Measurements from ENCODE around the gene PAX9.

PAX9 gene

DNA sequence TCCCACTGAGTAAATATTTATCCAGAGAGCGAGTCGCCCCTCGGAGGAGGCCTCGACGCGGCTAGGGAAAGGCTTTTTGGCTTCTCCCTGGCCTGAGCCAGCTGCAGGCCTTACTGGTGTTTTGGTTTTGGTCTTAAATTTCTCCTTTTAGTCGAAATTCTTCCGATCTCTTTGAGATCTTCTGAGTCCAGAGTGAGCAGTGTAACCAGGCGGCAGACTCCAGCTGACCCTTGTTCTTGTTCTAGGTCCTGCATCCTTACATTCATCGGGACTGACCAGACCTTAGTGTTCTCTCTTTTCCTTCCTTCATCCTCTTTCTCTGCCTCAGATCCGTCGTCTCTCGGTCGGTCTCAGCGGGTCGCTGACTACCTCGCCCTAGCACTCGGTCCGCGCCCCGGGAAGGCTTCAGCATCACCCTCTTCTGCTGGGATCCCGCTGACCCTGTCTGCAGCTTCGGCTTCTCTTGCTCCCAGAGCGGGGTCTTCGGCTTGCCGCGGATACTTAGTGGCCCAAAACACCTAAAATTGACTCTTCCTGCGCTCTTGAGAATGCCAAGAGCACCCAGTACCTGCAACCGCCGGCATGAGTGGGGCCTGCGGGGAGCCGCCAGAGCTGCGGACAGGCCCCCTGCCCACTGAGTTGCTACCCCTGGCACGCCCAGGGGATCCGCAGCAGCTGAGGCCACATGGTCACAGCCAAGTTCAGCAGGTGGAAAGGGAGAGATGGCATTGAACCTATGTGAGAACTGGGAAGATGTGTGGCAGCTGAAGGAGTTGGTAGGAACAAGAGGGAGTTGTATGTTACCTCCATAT lies 2.4 kb upstream of the PAX9 start:
- TF ChIP-seq GATA1 (IDR thresholded peaks at IDR 0.05; ENCODE audit: low read depth, low read length), result no peak
- no peak for TF ChIP-seq POLR2A (IDR thresholded peaks at IDR 0.05; ENCODE audit: low read length)
- DNase-seq, result peak; percentile 27 to 33

DNA sequence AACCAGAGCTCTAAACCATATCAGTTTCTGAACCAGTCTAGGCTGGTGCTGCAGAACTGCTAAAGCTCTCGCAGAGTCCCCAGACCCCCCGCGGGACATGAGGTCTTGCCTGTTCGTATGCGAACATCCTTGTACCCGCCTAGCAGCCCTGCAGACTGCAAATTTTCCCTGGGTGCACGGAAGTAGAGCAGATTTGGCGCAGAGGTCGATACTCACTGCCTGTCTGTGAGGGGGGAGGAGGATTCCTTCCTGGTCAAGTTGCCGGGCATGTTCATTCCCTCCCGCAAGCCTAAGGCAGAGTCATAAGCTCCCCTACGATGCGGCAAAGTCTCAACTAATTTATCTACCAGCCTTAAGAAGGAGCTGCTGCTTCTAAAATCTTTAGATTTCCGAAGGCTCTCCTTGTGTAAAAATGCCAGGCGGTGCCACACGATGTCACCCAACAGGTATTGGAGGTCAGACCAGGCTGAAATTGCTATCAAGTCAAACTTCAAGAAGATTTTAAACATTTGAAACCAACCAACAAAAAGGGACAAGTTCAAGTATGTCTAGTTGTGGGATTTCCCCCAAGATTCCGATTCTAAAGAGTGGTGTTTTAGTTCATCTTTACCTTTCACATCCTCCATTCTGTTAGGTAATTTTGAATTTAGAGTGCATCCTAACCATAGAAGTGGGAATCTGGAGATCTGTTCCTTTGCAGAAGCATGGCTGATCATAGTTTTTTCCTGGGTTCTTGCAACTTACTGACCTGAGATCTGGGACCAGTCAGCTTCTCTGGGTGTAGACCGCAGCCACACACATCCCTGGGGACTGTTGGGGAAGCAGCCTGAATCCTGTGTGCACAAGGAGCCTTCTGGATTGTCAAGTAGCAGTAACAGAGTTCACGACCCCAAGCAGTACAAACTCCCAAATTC lies 1.6 kb upstream of the PAX9 start:
- DNase-seq, result peak; percentile 27 to 40
- TF ChIP-seq POLR2A (IDR thresholded peaks at IDR 0.05; ENCODE audit: low read length) (no peak), GATA1 (IDR thresholded peaks at IDR 0.05; ENCODE audit: low read depth, low read length) (no peak)

DNA sequence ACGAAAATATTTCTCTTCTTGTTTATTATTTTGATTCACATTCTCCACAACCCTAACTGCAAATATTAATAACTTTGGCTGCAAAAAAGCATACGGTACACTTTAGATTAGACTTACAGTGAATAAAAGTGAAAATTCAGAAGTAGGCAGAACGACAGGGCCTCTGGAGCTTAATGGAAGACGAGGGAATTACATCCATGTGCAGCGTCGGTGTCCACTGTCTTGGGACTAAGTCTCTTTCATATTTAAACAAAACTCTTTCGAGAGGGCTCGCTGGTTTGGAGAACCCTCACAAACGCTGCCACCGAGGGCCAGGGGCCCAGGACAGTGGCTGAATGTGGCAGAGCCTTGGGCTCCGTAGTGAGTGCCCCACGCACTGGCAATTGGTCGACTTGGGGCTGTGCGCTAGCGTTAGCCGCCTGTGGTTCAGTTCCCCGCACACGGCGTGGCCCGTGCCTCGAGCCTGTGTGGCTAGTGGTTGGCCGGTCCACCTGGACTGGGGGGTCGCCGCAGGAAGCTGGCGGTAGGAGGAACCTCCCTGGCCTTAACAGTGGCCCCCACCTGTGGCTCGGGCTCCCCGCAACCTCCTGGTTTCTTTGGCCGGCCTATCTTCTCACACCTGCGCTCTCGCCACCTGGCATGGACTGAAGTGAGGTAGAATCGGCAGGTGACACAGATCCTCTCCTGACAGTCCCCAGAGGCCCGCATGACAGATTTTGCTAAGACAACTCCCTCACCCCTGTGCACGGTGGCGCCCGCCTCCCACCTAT lies 739 bp upstream of the PAX9 start:
- TF ChIP-seq POLR2A (IDR thresholded peaks at IDR 0.05; ENCODE audit: low read length) (no peak), GATA1 (IDR thresholded peaks at IDR 0.05; ENCODE audit: low read depth, low read length) (no peak)
- DNase-seq, result peak in 1 of 2 experiments; percentile 39

DNA sequence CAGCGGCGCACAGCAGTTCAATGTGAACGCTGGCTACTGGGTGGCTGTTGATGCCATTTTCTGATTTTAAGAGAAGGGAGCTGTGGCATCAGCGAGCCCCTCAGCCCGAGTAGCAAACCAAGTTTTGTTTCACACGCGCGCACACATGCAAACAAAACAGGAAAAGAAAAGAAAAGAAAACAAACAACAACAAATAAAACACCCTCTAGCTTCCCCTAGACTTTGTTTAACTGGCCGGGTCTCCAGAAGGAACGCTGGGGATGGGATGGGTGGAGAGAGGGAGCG lies 540 bp downstream of the PAX9 start:
- no peak for DNase-seq
- TF ChIP-seq POLR2A (IDR thresholded peaks at IDR 0.05; ENCODE audit: low read length) (no peak), GATA1 (IDR thresholded peaks at IDR 0.05; ENCODE audit: low read depth, low read length) (no peak)

DNA sequence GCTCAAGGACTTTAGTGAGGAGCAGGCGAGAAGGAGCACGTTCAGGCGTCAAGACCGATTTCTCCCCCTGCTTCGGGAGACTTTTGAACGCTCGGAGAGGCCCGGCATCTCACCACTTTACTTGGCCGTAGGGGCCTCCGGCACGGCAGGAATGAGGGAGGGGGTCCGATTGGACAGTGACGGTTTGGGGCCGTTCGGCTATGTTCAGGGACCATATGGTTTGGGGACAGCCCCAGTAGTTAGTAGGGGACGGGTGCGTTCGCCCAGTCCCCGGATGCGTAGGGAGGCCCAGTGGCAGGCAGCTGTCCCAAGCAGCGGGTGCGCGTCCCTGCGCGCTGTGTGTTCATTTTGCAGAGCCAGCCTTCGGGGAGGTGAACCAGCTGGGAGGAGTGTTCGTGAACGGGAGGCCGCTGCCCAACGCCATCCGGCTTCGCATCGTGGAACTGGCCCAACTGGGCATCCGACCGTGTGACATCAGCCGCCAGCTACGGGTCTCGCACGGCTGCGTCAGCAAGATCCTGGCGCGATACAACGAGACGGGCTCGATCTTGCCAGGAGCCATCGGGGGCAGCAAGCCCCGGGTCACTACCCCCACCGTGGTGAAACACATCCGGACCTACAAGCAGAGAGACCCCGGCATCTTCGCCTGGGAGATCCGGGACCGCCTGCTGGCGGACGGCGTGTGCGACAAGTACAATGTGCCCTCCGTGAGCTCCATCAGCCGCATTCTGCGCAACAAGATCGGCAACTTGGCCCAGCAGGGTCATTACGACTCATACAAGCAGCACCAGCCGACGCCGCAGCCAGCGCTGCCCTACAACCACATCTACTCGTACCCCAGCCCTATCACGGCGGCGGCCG lies 1.1 kb downstream of the PAX9 start:
- TF ChIP-seq GATA1 (IDR thresholded peaks at IDR 0.05; ENCODE audit: low read depth, low read length) (no peak), POLR2A (IDR thresholded peaks at IDR 0.05; ENCODE audit: low read length) (no peak)
- peak; percentile 36 to 57 for DNase-seq

DNA sequence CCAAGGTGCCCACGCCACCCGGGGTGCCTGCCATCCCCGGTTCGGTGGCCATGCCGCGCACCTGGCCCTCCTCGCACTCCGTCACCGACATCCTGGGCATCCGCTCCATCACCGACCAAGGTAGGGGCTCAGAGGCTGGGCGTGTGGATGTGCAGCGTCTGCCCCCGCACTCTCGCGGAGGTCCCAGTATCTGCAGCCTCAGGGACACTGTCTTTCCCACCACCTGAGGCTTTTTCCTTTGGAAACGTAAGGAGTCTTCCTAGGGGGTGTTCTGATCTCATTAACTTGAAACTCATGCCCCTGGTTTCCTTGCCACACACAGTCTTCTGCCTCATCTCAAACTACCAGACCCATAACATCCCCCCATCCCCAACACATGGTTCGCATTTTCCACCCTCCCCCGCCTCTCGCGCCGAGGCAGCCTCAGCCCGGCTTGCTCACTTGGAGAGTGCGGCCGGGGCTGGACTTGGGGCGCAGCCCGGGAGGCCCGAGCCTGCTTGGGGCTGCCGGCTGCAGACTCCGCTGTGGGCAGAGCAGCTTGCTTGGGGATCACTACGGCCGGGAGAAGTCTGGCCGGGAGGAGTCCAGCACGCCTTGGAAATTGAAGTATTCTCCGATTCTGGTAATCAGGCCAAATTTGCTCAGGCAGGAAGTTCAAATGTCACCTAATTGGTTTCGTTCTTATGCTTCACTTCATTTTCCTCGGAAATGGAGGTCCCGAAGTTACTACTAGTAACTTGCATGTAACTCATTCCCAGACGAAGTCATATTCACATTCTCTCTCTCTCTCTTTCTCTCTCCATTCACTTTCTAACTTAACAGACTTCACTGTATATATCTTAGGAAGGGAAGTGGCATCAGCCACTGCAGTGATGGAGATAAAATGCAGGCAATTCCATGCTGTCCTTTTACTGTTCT lies 2.0 kb downstream of the PAX9 start:
- DNase-seq, result peak in 1 of 2 experiments; percentile 31
- TF ChIP-seq POLR2A (IDR thresholded peaks at IDR 0.05; ENCODE audit: low read length), result no peak
- TF ChIP-seq GATA1 (IDR thresholded peaks at IDR 0.05; ENCODE audit: low read depth, low read length), result no peak

DNA sequence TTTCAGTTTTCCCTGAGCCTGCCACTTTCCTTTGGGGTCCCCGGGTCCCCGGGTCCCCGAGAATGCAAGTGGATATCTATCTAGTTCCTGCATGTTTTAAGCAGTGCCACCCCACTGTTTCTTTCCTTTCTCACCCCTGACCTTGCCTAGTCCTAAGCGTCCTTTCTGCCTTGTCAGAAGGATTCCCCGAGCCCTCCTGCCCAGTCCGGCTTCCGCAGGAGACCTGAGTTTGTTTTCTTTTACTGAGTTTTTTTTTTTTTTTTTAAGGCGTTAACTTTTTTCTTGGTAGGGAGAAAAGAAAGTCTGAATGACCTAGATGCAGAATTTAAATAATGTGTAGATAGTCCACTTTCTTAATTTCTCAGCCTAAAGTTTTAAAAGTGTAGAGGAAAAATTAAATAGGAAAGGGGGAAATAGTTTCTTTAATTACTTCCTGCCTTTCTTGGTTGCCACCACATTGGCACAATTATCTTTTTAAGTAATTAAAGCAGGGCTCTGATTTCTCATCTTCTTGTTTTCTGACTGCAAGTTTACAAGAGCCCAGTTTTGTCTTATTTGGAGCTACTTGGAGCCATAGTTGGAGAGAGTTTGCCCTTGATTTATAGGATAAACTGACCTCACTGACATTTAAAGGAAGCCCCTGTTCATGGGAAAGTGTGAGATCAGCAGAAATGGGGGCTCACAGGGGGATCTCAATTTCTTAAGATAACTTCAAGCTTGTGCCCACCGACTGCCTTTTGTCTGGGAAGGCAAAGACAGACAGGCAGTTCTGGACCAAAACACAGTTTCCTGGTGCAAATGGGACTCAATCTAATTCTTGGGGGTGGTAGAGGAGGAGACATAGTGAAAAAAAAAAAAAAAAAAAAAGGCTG lies 2.9 kb downstream of the PAX9 start:
- peak in 1 of 2 experiments; percentile 31 for DNase-seq
- TF ChIP-seq POLR2A (IDR thresholded peaks at IDR 0.05; ENCODE audit: low read length) (no peak), GATA1 (IDR thresholded peaks at IDR 0.05; ENCODE audit: low read depth, low read length) (no peak)

DNA sequence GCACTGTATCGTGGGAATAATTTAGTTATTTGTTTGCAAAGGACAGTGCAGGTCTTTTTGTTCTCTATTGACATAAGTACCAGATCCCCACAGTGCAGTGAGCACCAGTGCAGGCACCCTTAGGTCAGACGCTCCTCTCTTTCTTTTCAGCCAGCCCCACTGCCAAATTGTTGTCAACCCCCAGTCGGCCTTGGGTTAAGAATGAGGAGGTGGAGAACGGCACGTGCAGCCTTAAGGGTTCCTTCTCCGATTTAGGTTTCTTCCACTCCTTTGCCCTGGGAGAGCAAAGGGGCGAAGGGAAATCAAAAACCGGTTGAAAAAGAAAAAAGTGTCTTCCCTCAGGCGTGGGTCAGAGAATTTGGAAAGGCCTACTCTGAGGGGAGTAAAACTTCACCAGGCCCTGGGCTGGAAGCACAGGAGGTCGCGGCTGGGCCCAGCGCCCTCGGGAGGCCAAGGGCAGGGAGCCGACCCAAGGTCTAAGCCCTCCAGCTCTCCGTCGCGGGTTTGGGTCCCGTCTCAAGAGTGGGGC lies 4.3 kb downstream of the PAX9 start:
- no peak for DNase-seq
- TF ChIP-seq GATA1 (IDR thresholded peaks at IDR 0.05; ENCODE audit: low read depth, low read length) (no peak), POLR2A (IDR thresholded peaks at IDR 0.05; ENCODE audit: low read length) (no peak)

DNA sequence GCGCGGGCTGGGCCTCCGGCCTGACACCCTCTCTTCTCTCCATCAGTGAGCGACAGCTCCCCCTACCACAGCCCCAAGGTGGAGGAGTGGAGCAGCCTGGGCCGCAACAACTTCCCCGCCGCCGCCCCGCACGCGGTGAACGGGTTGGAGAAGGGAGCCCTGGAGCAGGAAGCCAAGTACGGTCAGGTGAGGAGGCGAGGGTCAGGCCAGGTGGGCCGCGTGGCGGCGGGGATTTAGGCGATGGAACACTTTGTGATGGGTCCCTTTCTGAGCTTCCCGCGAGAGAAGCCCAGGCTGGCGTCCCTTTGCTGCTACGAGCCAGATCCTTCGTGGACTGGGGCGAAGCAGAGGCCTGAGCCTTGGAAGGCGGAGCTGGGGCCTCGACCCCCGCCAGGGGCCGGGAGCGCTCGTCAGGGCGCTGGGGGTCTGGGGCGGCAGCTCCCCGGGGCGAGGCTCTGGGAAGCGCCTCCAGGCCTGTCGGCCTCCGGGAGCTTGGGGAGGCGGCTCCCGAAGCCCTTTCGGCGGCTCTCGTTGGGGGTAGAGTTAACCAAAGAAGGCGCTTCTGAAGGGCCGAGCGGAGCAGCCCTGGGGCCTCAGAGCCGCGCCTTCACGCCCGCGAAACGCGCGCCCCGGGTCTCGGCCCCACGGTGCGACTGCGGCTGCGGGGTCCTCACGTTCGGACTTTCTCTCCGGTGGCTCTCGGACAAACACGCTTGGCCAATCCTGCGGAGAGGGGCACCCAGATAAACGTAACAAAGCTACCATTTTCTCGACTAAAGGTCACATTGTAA lies 5.0 kb downstream of the PAX9 start:
- DNase-seq, result no peak
- no peak for TF ChIP-seq POLR2A (IDR thresholded peaks at IDR 0.05; ENCODE audit: low read length)
- TF ChIP-seq GATA1 (IDR thresholded peaks at IDR 0.05; ENCODE audit: low read depth, low read length), result no peak

DNA sequence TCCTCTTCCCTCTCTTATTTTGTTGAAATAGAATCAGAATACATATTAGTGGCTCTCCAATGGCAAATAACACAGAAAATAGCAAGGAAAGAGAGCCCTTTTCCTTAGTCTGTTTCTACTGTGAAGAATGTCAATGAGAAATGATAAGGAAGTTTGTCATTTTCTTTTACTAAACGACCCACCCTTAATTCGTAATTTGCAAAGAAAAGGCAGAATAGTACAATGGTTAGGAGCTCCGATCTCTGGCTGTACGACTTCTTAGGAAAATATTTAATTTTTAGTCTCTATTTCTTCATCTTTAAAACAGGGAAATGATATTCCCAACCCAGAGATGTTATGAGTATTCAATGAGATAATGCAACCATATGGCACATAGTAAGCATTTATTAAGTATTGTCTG lies 6.0 kb downstream of the PAX9 start:
- no peak for DNase-seq
- TF ChIP-seq GATA1 (IDR thresholded peaks at IDR 0.05; ENCODE audit: low read depth, low read length) (no peak), POLR2A (IDR thresholded peaks at IDR 0.05; ENCODE audit: low read length) (no peak)
